ENCODE measurements around the gene KRAS.

KRAS gene

GRCh38 chr12:25266497-25266896 lies 15.8 kb upstream of the KRAS start:
- TF ChIP-seq ZFX (IDR thresholded peaks at IDR 0.05; ENCODE audit: borderline replicate concordance): no peak
- no peak for TF ChIP-seq CTCF (IDR thresholded peaks at IDR 0.05)

GRCh38 chr12:25264862-25265261 lies 14.1 kb upstream of the KRAS start:
- no peak overlapping the region for H3K27ac ChIP-seq
- no peak for TF ChIP-seq CTCF (IDR thresholded peaks at IDR 0.05)
- no peak for TF ChIP-seq ZFX (IDR thresholded peaks at IDR 0.05; ENCODE audit: borderline replicate concordance)

More at GRCh38 chr12:25266497-25266896, 15.8 kb upstream of the KRAS start:
- H3K27ac ChIP-seq: no peak overlapping the region

- no peak overlapping the region for H3K27ac ChIP-seq
- TF ChIP-seq ZFX (IDR thresholded peaks at IDR 0.05; ENCODE audit: borderline replicate concordance): no peak
- TF ChIP-seq CTCF (IDR thresholded peaks at IDR 0.05): no peak
These were observed 13.4 kb upstream of the KRAS start for GRCh38 chr12:25264114-25264513.

GRCh38 chr12:25263594-25263993 lies 12.9 kb upstream of the KRAS start:
- no peak overlapping the region for H3K27ac ChIP-seq
- TF ChIP-seq CTCF (IDR thresholded peaks at IDR 0.05): no peak
- no peak for TF ChIP-seq ZFX (IDR thresholded peaks at IDR 0.05; ENCODE audit: borderline replicate concordance)

- H3K27ac ChIP-seq: no peak overlapping the region
- TF ChIP-seq ZFX (IDR thresholded peaks at IDR 0.05; ENCODE audit: borderline replicate concordance) (no peak), CTCF (IDR thresholded peaks at IDR 0.05) (no peak)
These were observed 11.8 kb upstream of the KRAS start for GRCh38 chr12:25262389-25263074.

- TF ChIP-seq ZFX (IDR thresholded peaks at IDR 0.05; ENCODE audit: borderline replicate concordance) (no peak), CTCF (IDR thresholded peaks at IDR 0.05) (no peak)
- H3K27ac ChIP-seq: no peak overlapping the region
These were observed 7.0 kb upstream of the KRAS start for GRCh38 chr12:25257590-25258324.

GRCh38 chr12:25256826-25257225 lies 6.1 kb upstream of the KRAS start:
- no peak for TF ChIP-seq ZFX (IDR thresholded peaks at IDR 0.05; ENCODE audit: borderline replicate concordance)
- no peak for TF ChIP-seq CTCF (IDR thresholded peaks at IDR 0.05)
- 0 out of 2 replicates have a peak overlapping the region, but pooled peaks have one; percentile 0 for H3K27ac ChIP-seq
